Fibroblast of mammary gland (primary cell): ENCODE measurements around the gene SCML2.
"Not testable (repeated sequence)": the region's sequence is repeated elsewhere in the genome, so short reads cannot be mapped to it uniquely, and the experiment has no call there.

ENCODE experiments used
- DNase-seq: peaks from one replicate; pipeline ENCODE4 v3.0.0-alpha.2; 2010; ENCODE audit warnings: low read depth
- H3K4me3 ChIP-seq: 2 replicates; pipeline ENCODE4 v1.5.1; 2011; ENCODE audit warnings: low read depth, mild to moderate bottlenecking, low read length, moderate library complexity; ENCODE audit not compliant: control insufficient read depth
- CTCF ChIP-seq: conservative IDR thresholded peaks from 2 replicates; pipeline ENCODE4 v1.5.1; 2011; ENCODE audit warnings: low read depth, low read length, inconsistent platforms; ENCODE audit not compliant: control insufficient read depth, insufficient read depth

SCML2 gene

GRCh38 chrX:18271725-18272124 is 82.8 kb downstream of the SCML2 start:
- no peak overlapping the region for H3K4me3 ChIP-seq
- no peak for TF ChIP-seq CTCF
- no peak for DNase-seq

- no peak overlapping the region for H3K4me3 ChIP-seq
- no peak for TF ChIP-seq CTCF
- no peak for DNase-seq
Measured at GRCh38 chrX:18271309-18271708, 83.2 kb downstream of the SCML2 start.

GRCh38 chrX:18255059-18255458 is 99.4 kb downstream of the SCML2 start:
- TF ChIP-seq CTCF, result no peak
- H3K4me3 ChIP-seq, result no peak overlapping the region
- DNase-seq, result no peak

GRCh38 chrX:18252644-18253359 is 101.7 kb downstream of the SCML2 start:
- TF ChIP-seq CTCF, result no peak
- DNase-seq, result peak; percentile 12
- no peak overlapping the region for H3K4me3 ChIP-seq

- not testable (repeated sequence) for H3K4me3 ChIP-seq, DNase-seq
Measured at GRCh38 chrX:18229646-18230045, 124.8 kb downstream of the SCML2 start.

DNA sequence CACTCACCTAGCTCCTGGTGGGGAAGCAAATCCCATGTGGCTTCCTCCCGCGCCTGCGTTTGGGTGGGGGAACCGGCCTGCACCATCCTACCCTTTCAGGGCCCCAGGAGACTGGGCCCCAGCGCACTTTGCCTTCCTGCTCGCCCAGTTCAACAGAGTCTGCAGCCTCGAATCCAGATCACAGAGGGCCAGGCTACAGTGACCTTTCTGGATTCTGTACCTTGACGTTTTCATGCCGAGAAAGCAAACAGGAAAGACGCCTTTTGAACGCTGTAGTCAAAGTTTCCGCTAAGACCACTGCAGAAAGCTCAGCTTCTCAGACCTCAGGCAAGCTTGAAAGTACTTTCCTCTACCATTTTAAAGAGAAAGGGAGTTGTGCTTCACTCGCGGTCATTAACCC is 126.4 kb downstream of the SCML2 start:
- no peak for DNase-seq
- H3K4me3 ChIP-seq, result no peak overlapping the region
- no peak for TF ChIP-seq CTCF

DNA sequence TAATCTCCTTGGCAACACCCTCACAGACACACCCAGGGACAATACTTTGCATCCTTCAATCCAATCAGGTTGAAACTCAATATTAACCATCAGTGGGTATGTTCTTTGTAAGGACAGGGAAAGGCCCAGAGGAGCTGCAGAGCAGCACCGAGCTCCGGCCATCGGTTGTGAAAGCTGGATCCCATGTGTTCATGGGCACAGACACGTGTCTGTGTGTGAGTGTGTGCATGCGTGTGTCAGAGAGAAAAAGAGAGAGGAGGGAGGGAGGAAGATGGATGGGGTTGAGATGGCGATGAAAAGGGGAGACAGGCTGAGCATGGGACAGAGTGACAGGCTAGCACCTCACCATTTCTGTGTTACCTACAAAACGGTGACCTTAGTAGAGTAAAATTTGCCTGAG is 127.0 kb downstream of the SCML2 start:
- H3K4me3 ChIP-seq, result no peak overlapping the region
- TF ChIP-seq CTCF, result no peak
- DNase-seq, result no peak
